ENCODE measurements around the gene YBX2.

The YBX2 gene

GRCh38 chr17:7295230-7296180 is 1.1 kb upstream of the YBX2 start:
- no peak for DNase-seq

- no peak for DNase-seq
Measured at GRCh38 chr17:7293816-7294613, 424 bp downstream of the YBX2 start.

- no peak for DNase-seq
Measured at GRCh38 chr17:7293159-7293558, 1.3 kb downstream of the YBX2 start.

- no peak for DNase-seq
Measured at GRCh38 chr17:7292729-7293128, 1.7 kb downstream of the YBX2 start.

GRCh38 chr17:7292194-7292593 is 2.2 kb downstream of the YBX2 start:
- no peak for DNase-seq

GRCh38 chr17:7290685-7291084 is 3.8 kb downstream of the YBX2 start:
- no peak for DNase-seq

GRCh38 chr17:7290166-7290565 is 4.3 kb downstream of the YBX2 start:
- no peak for DNase-seq

GRCh38 chr17:7289256-7290032 is 5.0 kb downstream of the YBX2 start:
- DNase-seq = no peak

- no peak for DNase-seq
Measured at GRCh38 chr17:7285679-7286078, 8.8 kb downstream of the YBX2 start.

GRCh38 chr17:7284911-7285310 is 9.5 kb downstream of the YBX2 start:
- no peak for DNase-seq

GRCh38 chr17:7283471-7284216 is 10.8 kb downstream of the YBX2 start:
- no peak for DNase-seq

GRCh38 chr17:7282752-7283321 is 11.6 kb downstream of the YBX2 start:
- DNase-seq = no peak

GRCh38 chr17:7281953-7282751 is 12.3 kb downstream of the YBX2 start:
- no peak for DNase-seq

GRCh38 chr17:7281074-7281952 is 13.1 kb downstream of the YBX2 start, which contains the start of gene SLC2A4:
Gene SLC2A4 (plus strand): TSS chr17:7281718. CDS start chr17:7281935, 217 bp downstream.
- DNase-seq = no peak

GRCh38 chr17:7280519-7281073 is 13.8 kb downstream of the YBX2 start:
- no peak for DNase-seq

GRCh38 chr17:7279448-7279847 is 15.0 kb downstream of the YBX2 start:
- no peak for DNase-seq

GRCh38 chr17:7266784-7267183 is 27.7 kb downstream of the YBX2 start:
- no peak for DNase-seq

GRCh38 chr17:7263801-7264078 is 30.7 kb downstream of the YBX2 start:
- no peak for DNase-seq

GRCh38 chr17:7262935-7263800 is 31.3 kb downstream of the YBX2 start:
- no peak for DNase-seq

Measured in cortex of kidney (tissue), 1 donor.